Measurements from ENCODE around the gene IGFN1. TPM values are rescaled to one million over a fixed set of nuclear protein-coding genes. Genes with fewer than 3 reads are reported as not detected.

The IGFN1 gene
- polyA plus RNA-seq, 1 of the 3 experiments (the other 2 are of a cell fraction) = 0.18 TPM

GRCh38 chr1:201185527-201186128 lies 5.0 kb upstream of the IGFN1 start:
- Histone ChIP-seq H3K79me2 (ENCODE audit: insufficient read depth) (no peaks in the 10 kb centered on the region), H3K36me3 (replicated peaks in 1 of 2; ENCODE audit: control insufficient read depth in 1 of 2, insufficient read depth in 2 of 2, low read length in 1 of 2) (no peaks in the 10 kb centered on the region), H3K27ac (ENCODE audit: low read depth in 2 of 2, low read length in 1 of 2) (peak overlapping the region in 1 of 2 experiments; percentile 44; a peak in 1 of 4 replicates), H3K9me3 (no peaks in the 10 kb centered on the region), H3K4me3 (ENCODE audit: low read depth in 2 of 2, low read length in 1 of 2) (no peak overlapping the region), H3K27me3 (ENCODE audit: insufficient read depth) (no peaks in the 10 kb centered on the region), H3K4me1 (ENCODE audit: control insufficient read depth in 1 of 2, insufficient read depth in 2 of 2, low read depth in 1 of 2, low read length in 1 of 2) (peaks cover 10 to 18% of the 10 kb centered on the region in 2 experiments; a peak in 3 of 4 replicates), H2AFZ (ENCODE audit: low read depth) (peak overlapping the region; percentile 79; the same call in 1 of the 2 replicates), H3F3A (replicated peaks; ENCODE audit: insufficient read depth) (no peaks in the 10 kb centered on the region), H3K9me2 (no peaks in the 10 kb centered on the region), H4K20me1 (ENCODE audit: insufficient read depth) (no peaks in the 10 kb centered on the region), H3K9ac (no peak overlapping the region), H3K4me2 (peak overlapping the region; percentile 53; the same call in 1 of the 2 replicates)
- WGBS (ENCODE audit: low lambda C conversion rate) = 61% methylated on average over 4 of the region's 5 CpGs
- POLR2A ChIA-PET = no interaction called here
- TF ChIP-seq, protein P1, sequence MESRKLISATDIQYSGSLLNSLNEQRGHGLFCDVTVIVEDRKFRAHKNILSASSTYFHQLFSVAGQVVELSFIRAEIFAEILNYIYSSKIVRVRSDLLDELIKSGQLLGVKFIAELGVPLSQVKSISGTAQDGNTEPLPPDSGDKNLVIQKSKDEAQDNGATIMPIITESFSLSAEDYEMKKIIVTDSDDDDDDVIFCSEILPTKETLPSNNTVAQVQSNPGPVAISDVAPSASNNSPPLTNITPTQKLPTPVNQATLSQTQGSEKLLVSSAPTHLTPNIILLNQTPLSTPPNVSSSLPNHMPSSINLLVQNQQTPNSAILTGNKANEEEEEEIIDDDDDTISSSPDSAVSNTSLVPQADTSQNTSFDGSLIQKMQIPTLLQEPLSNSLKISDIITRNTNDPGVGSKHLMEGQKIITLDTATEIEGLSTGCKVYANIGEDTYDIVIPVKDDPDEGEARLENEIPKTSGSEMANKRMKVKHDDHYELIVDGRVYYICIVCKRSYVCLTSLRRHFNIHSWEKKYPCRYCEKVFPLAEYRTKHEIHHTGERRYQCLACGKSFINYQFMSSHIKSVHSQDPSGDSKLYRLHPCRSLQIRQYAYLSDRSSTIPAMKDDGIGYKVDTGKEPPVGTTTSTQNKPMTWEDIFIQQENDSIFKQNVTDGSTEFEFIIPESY (IDR thresholded peaks at IDR 0.05; ENCODE audit: borderline replicate concordance, low read depth) = no peak
- TF ChIP-seq REST (IDR thresholded peaks at IDR 0.05; ENCODE audit: low read depth, low read length) = no peak
- TF ChIP-seq YY1 (IDR thresholded peaks at IDR 0.05; ENCODE audit: low read depth) = no peak
- TF ChIP-seq, protein P2, sequence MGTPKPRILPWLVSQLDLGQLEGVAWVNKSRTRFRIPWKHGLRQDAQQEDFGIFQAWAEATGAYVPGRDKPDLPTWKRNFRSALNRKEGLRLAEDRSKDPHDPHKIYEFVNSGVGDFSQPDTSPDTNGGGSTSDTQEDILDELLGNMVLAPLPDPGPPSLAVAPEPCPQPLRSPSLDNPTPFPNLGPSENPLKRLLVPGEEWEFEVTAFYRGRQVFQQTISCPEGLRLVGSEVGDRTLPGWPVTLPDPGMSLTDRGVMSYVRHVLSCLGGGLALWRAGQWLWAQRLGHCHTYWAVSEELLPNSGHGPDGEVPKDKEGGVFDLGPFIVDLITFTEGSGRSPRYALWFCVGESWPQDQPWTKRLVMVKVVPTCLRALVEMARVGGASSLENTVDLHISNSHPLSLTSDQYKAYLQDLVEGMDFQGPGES (IDR thresholded peaks at IDR 0.05; ENCODE audit: low read depth, low read length) = no peak
- TF ChIP-seq CHD2 (IDR thresholded peaks at IDR 0.05; ENCODE audit: low read length, partially characterized antibody) = no peak
- no peak for TF ChIP-seq NRF1 (IDR thresholded peaks at IDR 0.05; ENCODE audit: low read depth, low read length)
- DNase-seq = no peak
- CTCF ChIA-PET = interaction anchor here (0.7 to 3.1 kb wide), 12 partner anchors 8 to 214 kb away, joined by 3 to 26 read pairs (median 4); no protein-coding TSS in a partner anchor

DNA sequence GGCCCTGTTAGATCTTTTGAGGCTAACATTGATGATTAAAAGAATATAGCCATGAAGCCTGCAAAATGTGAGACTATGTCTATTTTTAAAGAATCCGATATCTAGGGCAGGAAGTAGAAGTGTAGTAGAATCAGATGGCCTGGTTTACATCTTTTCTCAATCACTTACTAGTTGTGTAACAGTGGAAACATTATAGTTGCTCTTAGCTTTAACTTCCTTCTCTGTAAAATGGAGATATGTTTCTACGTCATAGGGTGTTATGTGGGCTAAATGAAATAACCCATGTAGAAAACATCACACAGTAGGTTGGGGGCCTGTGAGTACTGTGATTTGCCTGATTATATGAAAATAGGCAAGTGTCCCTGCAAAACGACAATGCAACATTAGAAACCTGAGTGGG lies 4.4 kb upstream of the IGFN1 start:
- peaks cover 12 to 21% of the 10 kb centered on the region in 2 experiments; a peak in 3 of 4 replicates for H3K4me1 ChIP-seq (ENCODE audit: control insufficient read depth in 1 of 2, insufficient read depth in 2 of 2, low read depth in 1 of 2, low read length in 1 of 2)
- TF ChIP-seq FOSL2 (IDR thresholded peaks at IDR 0.05; ENCODE audit: borderline replicate concordance, low read depth) (no peak), RAD21 (IDR thresholded peaks at IDR 0.05; ENCODE audit: low read length) (no peak), FOXJ3 (CRISPR knock-in tag; IDR thresholded peaks at IDR 0.05) (no peak), JUND (IDR thresholded peaks at IDR 0.05) (no peak), YY1 (IDR thresholded peaks at IDR 0.05; ENCODE audit: low read depth) (no peak), RCOR1 (IDR thresholded peaks at IDR 0.05; ENCODE audit: low read length) (no peak), TAF1 (IDR thresholded peaks at IDR 0.05; ENCODE audit: borderline replicate concordance, low read depth, low read length) (no peak), RFX5 (IDR thresholded peaks at IDR 0.05; ENCODE audit: low read length) (no peak), RXRA (IDR thresholded peaks at IDR 0.05; ENCODE audit: borderline replicate concordance, low read depth) (no peak), GABPA (IDR thresholded peaks at IDR 0.05; ENCODE audit: low read depth) (no peak), TCF12 (IDR thresholded peaks at IDR 0.05) (no peak), FOXM1 (IDR thresholded peaks at IDR 0.05; ENCODE audit: low read depth) (no peak), EP300 (IDR thresholded peaks at IDR 0.05; ENCODE audit: borderline replicate concordance in 1 of 2, low read depth in 1 of 2, low read length in 1 of 2) (no peak), MEF2A (IDR thresholded peaks at IDR 0.05; ENCODE audit: borderline replicate concordance, low read depth) (no peak)
- TF ChIP-seq, protein P1 (IDR thresholded peaks at IDR 0.05; ENCODE audit: borderline replicate concordance, low read depth) = no peak
- H3K9me2 ChIP-seq = no peaks in the 10 kb centered on the region
- H3K79me2 ChIP-seq (ENCODE audit: insufficient read depth) = no peaks in the 10 kb centered on the region
- no peak overlapping the region for H3K27ac ChIP-seq (ENCODE audit: low read depth in 2 of 2, low read length in 1 of 2)
- H3K36me3 ChIP-seq (replicated peaks in 1 of 2; ENCODE audit: control insufficient read depth in 1 of 2, insufficient read depth in 2 of 2, low read length in 1 of 2) = no peaks in the 10 kb centered on the region
- WGBS (ENCODE audit: low lambda C conversion rate) = 85% methylated on average over 3 of the region's 3 CpGs
- ChIA-PET POLR2A (no interaction called here), CTCF (interaction anchor here (0.8 to 3.1 kb wide), 4 partner anchors 14 to 214 kb away, joined by 3 to 26 read pairs (median 7); no protein-coding TSS in a partner anchor)
- no peak overlapping the region for H3K4me3 ChIP-seq (ENCODE audit: low read depth in 2 of 2, low read length in 1 of 2)
- no peak overlapping the region for H3K4me2 ChIP-seq
- no peaks in the 10 kb centered on the region for H3K9me3 ChIP-seq
- no peak for DNase-seq
- no peak overlapping the region for H3K9ac ChIP-seq
- H2AFZ ChIP-seq (ENCODE audit: low read depth) = no peak overlapping the region
- no peaks in the 10 kb centered on the region for H4K20me1 ChIP-seq (ENCODE audit: insufficient read depth)
- no peaks in the 10 kb centered on the region for H3K27me3 ChIP-seq (ENCODE audit: insufficient read depth)
- no peaks in the 10 kb centered on the region for H3F3A ChIP-seq (replicated peaks; ENCODE audit: insufficient read depth)
